Mesenteric fat pad (tissue), 1 donor: ENCODE data around the gene ROBO1. TPM values are rescaled to one million over a fixed set of nuclear protein-coding genes. Genes with fewer than 3 reads are reported as not detected.
"Not testable (repeated sequence)": the region's sequence is repeated elsewhere in the genome, so short reads cannot be mapped to it uniquely, and the experiment has no call there.

Experiments used
- DNase-seq: peaks from one replicate; pipeline ENCODE4 v3.0.0-alpha.2; 2020; ENCODE audit warnings: low spot score
- total RNA-seq: library from RNA; stranded (reverse); fragmentation: NEBNext Ultra II Directional; extraction: Animal tissue kit (Norgen Biotek cat#: 25700); gene quantifications from one replicate; pipeline ENCODE4 v1.2.1, GENCODE V29; 2021
- donor health status: DM: yes; HTN: yes; CAD: no.

The ROBO1 gene
- total RNA-seq, 1 donor from 2014 or later, result 7.1 TPM

- DNase-seq, result no peak
Measured at GRCh38 chr3:79380581-79380980, 387.2 kb downstream of the ROBO1 start.

- DNase-seq, result no peak
Measured at GRCh38 chr3:79378064-79378463, 389.7 kb downstream of the ROBO1 start.

GRCh38 chr3:79369306-79369705 lies 398.5 kb downstream of the ROBO1 start:
- DNase-seq, result no peak

- no peak for DNase-seq
Measured at GRCh38 chr3:79368403-79368802, 399.4 kb downstream of the ROBO1 start.

GRCh38 chr3:79367803-79368202 lies 400.0 kb downstream of the ROBO1 start:
- no peak for DNase-seq

- no peak for DNase-seq
Measured at GRCh38 chr3:79367066-79367465, 400.7 kb downstream of the ROBO1 start.

- DNase-seq, result no peak
Measured at GRCh38 chr3:79366414-79366813, 401.4 kb downstream of the ROBO1 start.

GRCh38 chr3:79364784-79365183 lies 403.0 kb downstream of the ROBO1 start:
- no peak for DNase-seq

- DNase-seq, result no peak
Measured at GRCh38 chr3:79362571-79363270, 405.1 kb downstream of the ROBO1 start.

DNA sequence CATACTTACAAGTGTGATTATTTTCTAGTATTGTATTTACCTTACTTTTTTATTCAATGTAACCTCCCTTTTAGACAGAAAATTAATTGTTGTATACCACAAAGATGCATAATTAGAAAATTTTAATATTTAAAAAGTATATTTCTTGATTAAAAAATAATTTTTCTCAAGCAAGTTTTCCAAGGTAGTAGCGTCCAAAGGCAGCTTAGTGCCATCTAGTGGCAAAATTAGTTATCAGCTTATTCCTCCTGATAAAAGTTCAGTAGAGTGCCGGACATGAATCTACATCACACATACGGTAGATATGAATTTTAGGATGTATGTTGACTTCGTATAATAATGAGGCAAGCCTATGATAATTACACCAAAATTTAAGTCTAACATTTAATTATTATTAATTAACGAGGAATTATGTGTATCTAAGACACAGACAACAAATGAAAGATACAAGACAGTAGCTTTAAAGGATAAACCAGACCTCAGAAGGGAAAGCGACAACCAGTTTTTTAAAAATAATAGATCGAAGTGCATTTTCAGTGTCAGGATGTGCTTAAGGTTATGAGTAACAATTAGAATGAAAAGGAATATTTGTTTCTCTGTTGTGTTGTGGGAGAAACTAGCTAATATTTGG lies 405.9 kb downstream of the ROBO1 start:
- DNase-seq, result no peak

GRCh38 chr3:79358327-79358726 lies 409.5 kb downstream of the ROBO1 start:
- no peak for DNase-seq

DNA sequence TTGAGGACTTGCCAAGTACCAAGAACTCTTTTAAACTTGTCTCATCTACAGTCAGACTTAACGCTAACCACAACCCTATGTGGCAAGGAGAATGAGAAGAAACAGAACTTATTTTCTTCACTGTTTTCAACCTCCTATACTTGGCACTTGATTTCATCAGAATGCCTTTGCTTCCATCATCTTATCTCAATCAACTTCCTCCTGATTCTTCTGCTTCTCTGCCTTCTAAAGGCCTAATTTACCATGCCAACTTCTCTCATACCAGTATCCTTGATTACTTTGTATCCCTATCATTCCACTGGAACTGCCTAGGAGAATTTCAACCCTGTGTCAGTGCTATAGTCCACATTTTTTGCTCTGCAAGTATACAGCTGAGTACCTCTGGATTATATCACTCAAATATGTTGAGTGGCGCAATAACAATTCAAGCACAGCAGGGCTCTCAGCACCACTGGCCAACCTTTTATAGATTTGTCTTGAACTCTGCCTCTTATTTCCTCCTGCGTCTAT lies 413.6 kb downstream of the ROBO1 start:
- no peak for DNase-seq

- DNase-seq, result no peak
Measured at GRCh38 chr3:79351699-79352098, 416.1 kb downstream of the ROBO1 start.

- no peak for DNase-seq
Measured at GRCh38 chr3:79344876-79345871, 422.6 kb downstream of the ROBO1 start.

DNA sequence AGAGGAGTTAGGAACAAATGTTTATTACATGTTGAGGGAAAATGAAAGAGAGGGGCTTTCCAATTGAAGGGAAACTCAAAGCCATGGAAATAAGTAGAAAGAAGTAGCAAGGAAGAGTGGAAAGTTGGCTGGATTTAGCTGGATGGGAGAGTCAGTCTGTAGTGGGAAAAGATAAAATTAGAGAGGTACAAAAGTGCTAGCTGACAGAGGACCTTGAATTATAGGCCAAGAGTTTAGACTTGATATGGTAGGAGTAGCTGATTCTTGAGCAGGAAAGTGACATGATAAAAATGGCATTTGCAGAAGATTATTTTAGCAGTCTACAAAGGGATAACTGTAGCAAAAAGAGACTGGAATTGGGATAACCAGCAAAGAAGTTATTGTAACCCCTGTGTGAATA lies 425.8 kb downstream of the ROBO1 start:
- DNase-seq, result no peak

DNA sequence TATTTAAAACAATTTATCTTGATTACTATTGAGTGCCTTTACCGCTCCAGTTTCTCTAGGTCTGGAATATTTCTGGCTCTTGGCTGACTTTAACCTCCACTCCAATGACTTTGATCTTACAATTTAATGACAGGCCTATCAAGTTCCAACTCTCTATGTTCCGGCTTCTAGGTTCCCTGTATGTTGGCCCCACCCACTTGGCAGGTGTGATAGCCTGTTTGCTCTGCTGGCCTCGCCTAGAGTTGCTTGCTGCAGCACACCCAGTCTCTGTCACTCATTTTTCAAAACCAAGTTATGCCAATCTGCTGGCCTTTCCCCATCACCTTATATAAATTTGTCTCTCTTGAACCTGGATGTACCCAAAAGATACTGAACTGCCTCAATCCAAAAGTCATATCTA lies 428.0 kb downstream of the ROBO1 start:
- DNase-seq, result no peak

GRCh38 chr3:79337798-79338197 lies 430.0 kb downstream of the ROBO1 start:
- no peak for DNase-seq

DNA sequence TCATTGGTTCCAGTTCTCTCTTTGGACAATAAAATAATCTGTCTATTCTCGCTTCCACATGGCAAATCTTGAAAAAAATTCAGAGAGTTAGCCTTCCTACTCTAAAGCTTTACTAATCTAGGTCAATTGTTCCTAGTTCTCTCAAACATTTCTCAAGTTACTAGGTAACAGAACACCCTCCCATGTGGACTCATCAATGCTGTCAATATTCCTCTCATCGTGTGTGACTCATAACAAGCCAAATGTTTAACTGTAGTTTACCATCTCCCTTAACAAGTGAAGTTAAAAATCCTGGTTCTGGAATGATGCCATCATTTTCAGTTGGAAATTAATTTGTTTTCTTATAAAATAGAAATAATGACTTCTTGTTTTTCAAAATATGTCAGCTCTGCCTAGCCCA lies 438.6 kb downstream of the ROBO1 start:
- no peak for DNase-seq

- no peak for DNase-seq
Measured at GRCh38 chr3:79326642-79327041, 441.2 kb downstream of the ROBO1 start.

- not testable (repeated sequence) for DNase-seq
Measured at GRCh38 chr3:79325833-79326383, 441.9 kb downstream of the ROBO1 start.
